GM13977 (cell line): ENCODE data around the gene EGFLAM.

ENCODE experiments used
- DNase-seq: peaks from one replicate; pipeline ENCODE4 v3.0.0; 2012; ENCODE audit warnings: low spot score
- CTCF ChIP-seq: IDR thresholded peaks from 2 replicates; pipeline ENCODE4 v1.5.1; 2012; ENCODE audit warnings: mild to moderate bottlenecking, control low read depth; ENCODE audit not compliant: insufficient read depth; ENCODE audit errors: extremely low read depth, missing control alignments
- in situ Hi-C: fragments of 300-500 bp; cut with MboI; formaldehyde crosslinking; loops from one replicate; pipeline ENCODE4 v1.12.0; 2022; ENCODE audit warnings: low sequenced_read_pairs, low pct_unique_long_range_greater_than_20kb, mixed read lengths, inconsistent platforms; ENCODE audit not compliant: unreplicated experiment

EGFLAM gene

DNA sequence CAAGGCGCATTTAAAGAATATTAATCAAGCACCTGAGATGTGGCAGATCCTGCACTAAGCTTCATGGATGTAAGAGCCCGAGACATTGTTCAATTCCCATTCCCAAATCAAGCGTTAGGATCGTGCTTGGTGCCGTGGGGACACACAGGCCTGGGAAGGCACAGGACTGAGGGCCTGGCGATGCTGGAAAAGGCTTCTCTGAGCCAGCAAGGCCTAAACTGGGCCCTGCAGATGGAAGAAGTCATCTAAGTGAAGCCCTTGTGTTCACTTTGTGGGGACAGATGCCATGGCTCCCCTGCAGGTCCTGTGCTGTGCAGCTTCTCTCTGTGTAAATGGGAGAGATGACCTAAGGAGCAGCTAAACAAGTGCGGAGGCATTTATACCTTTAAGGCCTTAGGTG lies 214.2 kb downstream of the EGFLAM start:
- no peak for TF ChIP-seq CTCF
- no peak for DNase-seq
- in situ Hi-C loops, result no loop called here

GRCh38 chr5:38473008-38473407 lies 214.6 kb downstream of the EGFLAM start:
- in situ Hi-C loops, result no loop called here
- no peak for DNase-seq
- TF ChIP-seq CTCF, result no peak

DNA sequence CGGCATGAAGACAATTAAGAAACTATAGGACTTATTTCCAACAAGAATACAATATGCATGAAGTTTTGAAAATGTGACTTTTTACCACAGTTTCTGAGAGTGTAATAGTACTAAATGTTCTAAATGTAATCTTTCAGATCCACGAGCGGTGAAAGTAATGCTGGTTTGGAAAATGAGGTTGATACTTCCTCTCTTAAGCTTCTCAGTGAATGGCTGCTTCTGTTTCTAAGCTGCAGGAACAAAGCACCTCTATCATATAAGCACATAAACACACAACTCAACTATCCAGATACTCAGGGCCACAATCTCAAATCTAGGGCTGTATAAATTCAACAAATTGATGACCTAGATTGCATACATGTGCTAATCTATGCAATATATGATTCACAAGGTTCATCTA lies 219.8 kb downstream of the EGFLAM start:
- DNase-seq, result no peak
- in situ Hi-C loops, result no loop called here
- TF ChIP-seq CTCF, result no peak

GRCh38 chr5:38478878-38479277 lies 220.5 kb downstream of the EGFLAM start:
- TF ChIP-seq CTCF, result no peak
- DNase-seq, result no peak
- in situ Hi-C loops, result no loop called here

DNA sequence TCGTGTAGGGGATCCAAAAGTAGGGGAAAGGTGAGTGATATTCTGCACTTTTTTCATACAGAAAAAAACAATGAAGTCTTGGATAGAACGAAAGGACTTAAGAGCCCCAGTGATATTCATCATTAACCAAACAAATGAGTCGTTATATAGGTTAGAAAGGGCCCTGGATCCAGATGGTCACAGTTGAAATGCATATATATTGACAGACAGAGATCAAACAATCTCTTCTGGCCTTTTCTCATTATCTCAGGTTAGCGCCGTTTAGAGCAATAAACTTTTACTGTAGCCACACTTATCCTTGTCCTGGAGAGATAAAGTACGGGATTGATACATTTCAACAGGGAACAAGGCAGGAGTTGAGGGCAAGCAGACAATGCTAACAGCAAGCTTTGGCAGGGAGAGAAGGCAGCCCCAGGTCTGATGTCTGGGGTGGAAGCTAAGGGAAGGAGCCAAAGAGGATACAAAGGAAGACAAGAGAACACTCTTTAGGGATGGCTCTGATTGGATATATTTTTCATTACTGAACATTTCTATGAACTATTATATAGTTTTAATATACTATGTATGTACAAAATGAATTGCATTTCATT lies 221.1 kb downstream of the EGFLAM start:
- in situ Hi-C loops, result no loop called here
- TF ChIP-seq CTCF, result no peak
- no peak for DNase-seq

- in situ Hi-C loops, result no loop called here
- DNase-seq, result no peak
- TF ChIP-seq CTCF, result no peak
These were observed 225.5 kb downstream of the EGFLAM start for GRCh38 chr5:38483805-38484398.
